K562 (cell line): ENCODE results near the gene ULK3. TPM values are rescaled to one million over a fixed set of nuclear protein-coding genes. Genes with fewer than 3 reads are reported as not detected.

Experiments
- ARNT ChIP-seq, 2 experiments: fragments of 450-650 bp; IDR thresholded peaks; 2 replicates each; pipeline ENCODE4 v1.6.1; 2016; ENCODE audit warnings: mild to moderate bottlenecking in 1 of 2
- CGGBP1 ChIP-seq: fragments of 250-450 bp; sonication (Bioruptor Pico); IDR thresholded peaks from 2 replicates; pipeline ENCODE4 v1.9.0; 2021; ENCODE audit warnings: mild to moderate bottlenecking
- CHD1 ChIP-seq: fragments of 200-600 bp; sonication (generic); IDR thresholded peaks from one replicate; pipeline ENCODE4 v1.6.1; 2012; ENCODE audit warnings: mild to moderate bottlenecking, moderate library complexity, low read length, inconsistent platforms
- DLX4 ChIP-seq: fragments of 250-450 bp; sonication (Bioruptor Pico); IDR thresholded peaks from 2 replicates; pipeline ENCODE4 v1.6.1; 2021; ENCODE audit warnings: mild to moderate bottlenecking
- E2F3 ChIP-seq: fragments of 250-450 bp; sonication (Bioruptor Pico); IDR thresholded peaks from 2 replicates; pipeline ENCODE4 v1.4.0; 2020; ENCODE audit warnings: mild to moderate bottlenecking
- EWSR1 ChIP-seq: fragments of 450-650 bp; IDR thresholded peaks from 2 replicates; pipeline ENCODE4 v1.6.1; 2018; ENCODE audit warnings: borderline replicate concordance, mild to moderate bottlenecking, low read depth, moderate library complexity; ENCODE audit not compliant: partially characterized antibody
- GABPB1 ChIP-seq: sonication (generic); formaldehyde crosslinking; IDR thresholded peaks from 2 replicates; pipeline ENCODE4 v1.8.0; 2022; ENCODE audit warnings: mild to moderate bottlenecking, missing genetic modification reagents
- GMEB1 ChIP-seq: fragments of 250-450 bp; sonication (Bioruptor Pico); IDR thresholded peaks from 2 replicates; pipeline ENCODE4 v1.4.0; 2020; ENCODE audit warnings: mild to moderate bottlenecking
- MAFF ChIP-seq: IDR thresholded peaks from 2 replicates; pipeline ENCODE4 v1.6.1; 2012; ENCODE audit warnings: low read length, improper control_type of control experiment
- NCOA4 ChIP-seq: fragments of 450-650 bp; IDR thresholded peaks from 2 replicates; pipeline ENCODE4 v1.6.1; 2018; ENCODE audit warnings: mild to moderate bottlenecking; ENCODE audit not compliant: partially characterized antibody
- RBM39 ChIP-seq: fragments of 200-400 bp; formaldehyde crosslinking; optimal IDR thresholded peaks from 2 replicates; pipeline ENCODE3; 2018; ENCODE audit warnings: low read depth, low read length
- SRSF7 ChIP-seq: fragments of 200-400 bp; formaldehyde crosslinking; optimal IDR thresholded peaks from 2 replicates; pipeline ENCODE3; 2017; ENCODE audit warnings: mild to moderate bottlenecking, low read depth, low read length
- U2AF2 ChIP-seq: fragments of 200-400 bp; formaldehyde crosslinking; optimal IDR thresholded peaks from 2 replicates; pipeline ENCODE3; 2017; ENCODE audit warnings: low read depth, mild to moderate bottlenecking, low read length
- XRCC4 ChIP-seq: IDR thresholded peaks from one replicate; pipeline ENCODE4 v1.6.1; 2011; ENCODE audit not compliant: insufficient read depth, insufficient read length; ENCODE audit errors: extremely low read depth
- ZEB2 ChIP-seq: fragments of 450-650 bp; IDR thresholded peaks from 2 replicates; pipeline ENCODE4 v1.6.1; 2016
- ZNF134 ChIP-seq: fragments of 250-450 bp; sonication (Bioruptor Pico); conservative IDR thresholded peaks from 2 replicates; pipeline ENCODE4 v1.4.0; 2020
- ZNF197 ChIP-seq: fragments of 200-800 bp; sonication (Bioruptor generic); IDR thresholded peaks from 2 replicates; pipeline ENCODE4 v1.6.1; 2016; ENCODE audit warnings: low read depth, missing genetic modification characterization, missing compliant biosample characterization
- ZNF512 ChIP-seq: IDR thresholded peaks from 2 replicates; pipeline ENCODE4 v1.6.1; 2016; ENCODE audit warnings: missing genetic modification characterization, missing compliant biosample characterization
- ZNF740 ChIP-seq, 3 experiments: fragments of 200-800 bp in 1 of 3; sonication (Bioruptor generic) in 1 of 3; sonication (generic) in 1 of 3; formaldehyde crosslinking in 1 of 3; IDR thresholded peaks; 2 replicates each; pipeline versions ENCODE4 v1.6.1 to v1.8.0; 2016 to 2022; ENCODE audit warnings: mild to moderate bottlenecking in 2 of 3, missing compliant biosample characterization in 2 of 3, missing genetic modification characterization in 2 of 3, missing genetic modification reagents in 1 of 3
- ZNF76 ChIP-seq: fragments of 250-450 bp; sonication (Bioruptor Pico); IDR thresholded peaks from 2 replicates; pipeline ENCODE4 v1.4.0; 2020; ENCODE audit warnings: mild to moderate bottlenecking, moderate library complexity, borderline replicate concordance
- ZSCAN29 ChIP-seq: fragments of 450-650 bp; IDR thresholded peaks from 2 replicates; pipeline ENCODE4 v1.6.1; 2017
- polyA plus RNA-seq, 8 experiments: library from polyadenylated mRNA; depleted of rRNA in 4 of 8; stranded (reverse) in 5 of 8; unstranded in 3 of 8; fragments of >200 nt; fragmentation: Nextera tagmentation in 2 of 8; fragmentation: Illumina TruSeq in 1 of 8; extraction: Ambion mirVana in 2 of 8; extraction: Trizol in 1 of 8; gene quantifications; 2 replicates each; pipeline versions ENCODE4 v1.2.1 to v1.2.3, GENCODE V29; 2011 to 2014; ENCODE audit warnings: inconsistent platforms in 1 of 8, missing spikeins in 1 of 8
- total RNA-seq, 7 experiments: library from RNA; depleted of rRNA in 6 of 7; stranded (reverse); fragments of >200 nt in 6 of 7; fragmentation: Illumina TruSeq in 2 of 7; extraction: Trizol in 2 of 7; gene quantifications; 2 replicates each; pipeline versions ENCODE4 v1.2.1 to v1.2.3, GENCODE V29; 2011 to 2021; ENCODE audit warnings: low replicate concordance in 1 of 7

The ULK3 gene
- total and polyA plus RNA-seq, 9 of the 15 experiments (the other 6 are each of a cell fraction or from before 2014, with no cell fraction given): 0.68 to 68.0 (median 34.9) TPM

GRCh38 chr15:74873036-74873755, 30.2 kb upstream of the ULK3 start, which contains the start of gene SCAMP2 (continued):
- TF ChIP-seq GMEB1 (CRISPR knock-in tag) (peak; percentile 64), ZNF512 (tag) (no peak), ZNF740 (CRISPR knock-in tag; IDR thresholded peaks at IDR 0.05) (peak; percentile 93), ZNF740 (tag; IDR thresholded peaks at IDR 0.05) (peak in 1 of 2 experiments; percentile 97; a peak in 2 of 4 replicates), ZSCAN29 (no peak), NCOA4 (no peak), ARNT (IDR thresholded peaks at IDR 0.05) (no peak), ZNF134 (CRISPR knock-in tag) (no peak), E2F3 (CRISPR knock-in tag) (peak; percentile 41; the same call in 1 of the 2 replicates), CGGBP1 (CRISPR knock-in tag) (no peak), DLX4 (no peak), MAFF (no peak), CHD1 (no peak), GABPB1 (CRISPR knock-in tag) (peak; percentile 89), XRCC4 (no peak), U2AF2 (no peak), RBM39 (no peak), ZEB2 (no peak), SRSF7 (no peak), ZNF76 (CRISPR knock-in tag) (no peak), ZNF197 (no peak), EWSR1 (no peak)
